Urothelium cell line (cell line): ENCODE data around the gene MUC2.

Source experiments
- DNase-seq: peaks from one replicate; pipeline ENCODE4 v3.0.0; 2011; ENCODE audit warnings: low spot score, mixed read lengths
- FAIRE-seq: peaks from 2 replicates; lab custom pipeline; 2011; peaks lifted over from hg19 to GRCh38; lab: Jason Lieb, UNC

MUC2 gene

GRCh38 chr11:1118755-1119603 is 44.3 kb downstream of the MUC2 start:
- DNase-seq (no peak), FAIRE-seq (no peak)

GRCh38 chr11:1119604-1120146 is 45.0 kb downstream of the MUC2 start:
- DNase-seq (no peak), FAIRE-seq (no peak)

- FAIRE-seq (no peak), DNase-seq (no peak)
These were observed 46.1 kb downstream of the MUC2 start for GRCh38 chr11:1120532-1121330.

GRCh38 chr11:1121331-1121812 is 46.7 kb downstream of the MUC2 start:
- no peak for DNase-seq
- no peak for FAIRE-seq

GRCh38 chr11:1121813-1122663 is 47.4 kb downstream of the MUC2 start:
- no peak for FAIRE-seq
- DNase-seq = no peak

- DNase-seq (no peak), FAIRE-seq (no peak)
These were observed 48.0 kb downstream of the MUC2 start for GRCh38 chr11:1122664-1123002.

- no peak for DNase-seq
- no peak for FAIRE-seq
These were observed 49.3 kb downstream of the MUC2 start for GRCh38 chr11:1123970-1124369.
